ENCODE results near the gene FAM151B. TPM values are rescaled to one million over a fixed set of nuclear protein-coding genes. Genes with fewer than 3 reads are reported as not detected.
"Not testable (repeated sequence)": the region's sequence is repeated elsewhere in the genome, so short reads cannot be mapped to it uniquely, and the experiment has no call there.

Gene FAM151B
- total RNA-seq, 6 experiments from 2014 or later: 2.0 to 2.7 (median 2.5) TPM

DNA sequence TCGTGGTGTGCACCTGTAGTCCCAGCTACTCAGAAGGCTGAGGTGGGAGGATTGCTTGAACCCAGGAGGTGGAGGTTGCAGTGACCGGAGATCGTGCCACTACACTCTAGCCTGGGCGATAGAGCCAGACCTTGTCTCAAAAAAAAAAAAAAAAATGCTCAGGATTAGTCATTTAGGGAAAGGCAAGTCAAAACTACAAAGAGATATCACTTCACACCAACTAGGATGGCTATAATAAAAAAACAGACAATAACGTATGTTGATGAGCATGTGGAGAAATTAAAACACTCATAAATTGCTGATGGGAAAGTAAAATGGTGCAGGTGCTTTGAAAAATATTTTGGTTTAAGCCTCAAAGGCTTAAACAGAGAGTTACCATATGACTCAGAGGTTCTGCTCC lies 88.5 kb downstream of the FAM151B start:
- Mint-ChIP-seq H3K4me1 (ENCODE audit: low read depth) (peaks cover 3% of the 10 kb centered on the region; the same call in 1 of the 2 replicates), H3K36me3 (ENCODE audit: low read depth) (no peaks in the 10 kb centered on the region), H3K27ac (no peak overlapping the region), H3K9me3 (no peaks in the 10 kb centered on the region), H3K4me3 (no peak overlapping the region), H3K27me3 (ENCODE audit: insufficient read depth) (peaks cover 27% of the 10 kb centered on the region)
- no peak for DNase-seq
- TF ChIP-seq, protein P1, sequence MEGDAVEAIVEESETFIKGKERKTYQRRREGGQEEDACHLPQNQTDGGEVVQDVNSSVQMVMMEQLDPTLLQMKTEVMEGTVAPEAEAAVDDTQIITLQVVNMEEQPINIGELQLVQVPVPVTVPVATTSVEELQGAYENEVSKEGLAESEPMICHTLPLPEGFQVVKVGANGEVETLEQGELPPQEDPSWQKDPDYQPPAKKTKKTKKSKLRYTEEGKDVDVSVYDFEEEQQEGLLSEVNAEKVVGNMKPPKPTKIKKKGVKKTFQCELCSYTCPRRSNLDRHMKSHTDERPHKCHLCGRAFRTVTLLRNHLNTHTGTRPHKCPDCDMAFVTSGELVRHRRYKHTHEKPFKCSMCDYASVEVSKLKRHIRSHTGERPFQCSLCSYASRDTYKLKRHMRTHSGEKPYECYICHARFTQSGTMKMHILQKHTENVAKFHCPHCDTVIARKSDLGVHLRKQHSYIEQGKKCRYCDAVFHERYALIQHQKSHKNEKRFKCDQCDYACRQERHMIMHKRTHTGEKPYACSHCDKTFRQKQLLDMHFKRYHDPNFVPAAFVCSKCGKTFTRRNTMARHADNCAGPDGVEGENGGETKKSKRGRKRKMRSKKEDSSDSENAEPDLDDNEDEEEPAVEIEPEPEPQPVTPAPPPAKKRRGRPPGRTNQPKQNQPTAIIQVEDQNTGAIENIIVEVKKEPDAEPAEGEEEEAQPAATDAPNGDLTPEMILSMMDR (IDR thresholded peaks at IDR 0.05): no peak

DNA sequence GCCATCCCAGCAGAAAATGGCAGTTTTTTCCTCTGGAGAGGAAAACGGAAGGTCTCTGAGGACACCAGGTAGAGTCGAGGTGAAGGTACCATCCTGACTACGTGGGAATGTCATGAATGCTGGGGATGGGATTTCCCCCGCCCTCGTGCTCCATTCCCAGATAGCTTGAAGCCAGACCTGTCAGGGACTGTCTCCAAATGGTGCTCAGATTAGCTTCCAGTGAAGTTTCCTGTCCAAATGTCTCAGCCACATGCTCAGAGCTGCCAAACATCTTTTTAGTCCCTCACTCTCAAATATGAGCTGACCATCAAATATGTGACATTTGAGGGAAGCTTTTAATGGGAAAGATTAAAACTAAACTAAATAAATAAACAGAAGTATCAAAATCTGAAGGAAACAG lies 89.8 kb downstream of the FAM151B start:
- no peaks in the 10 kb centered on the region for H3K36me3 Mint-ChIP-seq (ENCODE audit: low read depth)
- DNase-seq: no peak
- no peaks in the 10 kb centered on the region for H3K9me3 Mint-ChIP-seq
- TF ChIP-seq, protein P1 (IDR thresholded peaks at IDR 0.05): no peak
- H3K4me3 Mint-ChIP-seq: no peak overlapping the region
- H3K27me3 Mint-ChIP-seq (ENCODE audit: insufficient read depth): peaks cover 22% of the 10 kb centered on the region
- no peak overlapping the region for H3K27ac Mint-ChIP-seq
- H3K4me1 Mint-ChIP-seq (ENCODE audit: low read depth): no peaks in the 10 kb centered on the region; the same call in 1 of the 2 replicates

DNA sequence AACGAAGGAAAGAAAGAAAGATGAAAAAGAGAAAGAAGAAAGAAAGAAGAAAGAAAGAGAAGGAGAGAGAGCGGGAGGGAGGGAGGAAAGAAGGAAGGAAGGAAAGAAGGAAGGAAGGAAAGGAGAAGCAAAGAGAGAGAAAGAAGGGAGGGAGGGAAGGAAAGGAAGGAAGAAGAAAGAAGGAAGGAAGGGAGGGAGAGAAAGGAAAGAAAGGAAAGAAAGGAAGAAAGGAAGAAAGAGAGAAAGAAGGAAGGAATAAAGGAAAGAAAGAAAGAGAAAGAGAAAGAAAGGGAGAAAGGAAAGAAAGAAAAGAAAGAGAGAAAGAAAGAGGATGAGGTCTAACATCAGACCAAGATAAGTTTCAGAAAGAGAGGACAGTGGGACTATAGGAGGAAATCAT lies 91.2 kb downstream of the FAM151B start:
- no peaks in the 10 kb centered on the region for H3K9me3 Mint-ChIP-seq

DNA sequence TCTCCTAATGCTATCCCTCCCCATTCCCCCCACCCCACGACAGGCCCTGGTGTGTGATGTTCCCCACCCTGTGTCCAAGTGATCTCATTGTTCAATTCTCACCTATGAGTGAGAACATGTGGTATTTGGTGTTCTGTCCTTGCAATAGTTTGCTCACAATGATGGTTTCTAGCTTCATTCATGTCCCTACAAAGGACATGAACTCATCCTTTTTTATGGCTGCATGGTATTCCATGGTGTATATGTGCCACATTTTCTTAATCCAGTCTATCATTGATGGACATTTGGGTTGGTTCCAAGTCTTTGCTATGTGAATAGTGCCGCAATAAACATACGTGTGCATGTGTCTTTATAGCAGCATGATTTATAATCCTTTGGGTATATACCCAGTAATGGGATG lies 92.4 kb downstream of the FAM151B start:
- not testable (repeated sequence) for H3K4me1 Mint-ChIP-seq (ENCODE audit: low read depth); H3K9me3 Mint-ChIP-seq; H3K27ac Mint-ChIP-seq; H3K4me3 Mint-ChIP-seq; DNase-seq; H3K36me3 Mint-ChIP-seq (ENCODE audit: low read depth)
- peaks cover 17% of the 10 kb centered on the region for H3K27me3 Mint-ChIP-seq (ENCODE audit: insufficient read depth)

More for the DNA sequence above, 91.2 kb downstream of the FAM151B start:
- H3K27me3 Mint-ChIP-seq (ENCODE audit: insufficient read depth): peaks cover 19% of the 10 kb centered on the region
- H3K4me3 Mint-ChIP-seq: no peak overlapping the region
- no peaks in the 10 kb centered on the region for H3K36me3 Mint-ChIP-seq (ENCODE audit: low read depth)
- DNase-seq: no peak
- no peak overlapping the region for H3K27ac Mint-ChIP-seq
- H3K4me1 Mint-ChIP-seq (ENCODE audit: low read depth): no peaks in the 10 kb centered on the region; the same call in 1 of the 2 replicates
- TF ChIP-seq, protein P1 (IDR thresholded peaks at IDR 0.05): no peak

DNA sequence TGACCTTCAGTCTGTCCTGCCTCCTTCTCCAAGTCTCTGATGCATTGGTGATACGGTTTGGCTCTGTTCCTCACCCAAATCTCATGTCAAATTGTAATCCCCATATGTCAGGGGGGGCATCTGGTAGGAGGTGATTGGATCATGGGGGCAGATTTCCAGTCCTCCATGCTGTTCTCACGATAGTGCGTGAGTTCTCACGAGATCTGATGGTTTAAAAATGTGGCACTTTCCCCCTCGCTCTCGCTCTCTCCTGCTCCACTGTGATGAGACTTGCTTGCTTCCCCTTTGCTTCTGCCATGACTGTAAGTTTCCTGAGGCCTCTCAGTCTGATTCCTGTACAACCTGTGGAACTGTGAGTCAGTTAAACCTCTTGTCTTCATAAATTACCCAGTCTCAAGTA lies 96.9 kb downstream of the FAM151B start:
- Mint-ChIP-seq H3K27me3 (ENCODE audit: insufficient read depth) (no peaks in the 10 kb centered on the region; the same call in 1 of the 2 replicates), H3K4me1 (ENCODE audit: low read depth) (no peaks in the 10 kb centered on the region; the same call in 1 of the 2 replicates), H3K27ac (no peak overlapping the region), H3K36me3 (ENCODE audit: low read depth) (no peaks in the 10 kb centered on the region), H3K4me3 (no peak overlapping the region), H3K9me3 (no peaks in the 10 kb centered on the region)
- DNase-seq: no peak
- TF ChIP-seq, protein P1 (IDR thresholded peaks at IDR 0.05): no peak

DNA sequence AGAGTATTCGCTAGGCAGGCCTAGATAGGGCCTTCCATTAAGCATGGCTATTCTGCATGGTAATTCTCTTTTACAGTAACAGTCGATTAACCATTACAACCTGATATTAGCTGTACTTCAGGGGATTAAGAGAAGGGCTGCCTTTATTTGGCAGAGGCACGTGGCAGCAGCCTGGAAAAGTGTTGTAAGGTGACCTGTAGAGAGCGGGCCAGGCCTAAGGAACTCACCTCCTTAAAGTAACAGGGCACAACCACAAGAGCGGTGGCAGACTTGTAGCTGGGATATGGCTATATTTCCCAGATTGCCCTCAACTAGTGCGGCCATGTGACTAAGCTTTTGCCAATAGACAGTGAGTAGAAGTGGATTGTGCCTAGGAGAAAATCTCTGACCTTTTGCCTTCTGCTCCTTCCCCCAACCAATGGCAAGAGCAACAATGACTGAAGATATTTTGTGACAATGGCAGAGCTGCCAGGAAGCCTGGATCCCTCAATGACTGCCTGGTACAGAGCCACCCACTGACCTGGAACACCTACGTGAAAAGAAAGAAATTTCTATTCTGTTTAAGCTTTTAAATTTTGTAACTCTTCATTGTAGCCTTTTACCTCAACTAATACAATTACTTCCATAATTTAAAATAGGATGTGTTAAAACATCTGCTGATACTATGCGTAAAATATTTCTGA lies 101.1 kb downstream of the FAM151B start:
- no peak for DNase-seq
- no peak overlapping the region for H3K4me3 Mint-ChIP-seq
- H3K27ac Mint-ChIP-seq: no peak overlapping the region
- peaks cover 5% of the 10 kb centered on the region for H3K27me3 Mint-ChIP-seq (ENCODE audit: insufficient read depth)
- TF ChIP-seq, protein P1 (IDR thresholded peaks at IDR 0.05): no peak
- H3K4me1 Mint-ChIP-seq (ENCODE audit: low read depth): peaks cover 6% of the 10 kb centered on the region; the same call in 1 of the 2 replicates
- H3K9me3 Mint-ChIP-seq: no peaks in the 10 kb centered on the region
- H3K36me3 Mint-ChIP-seq (ENCODE audit: low read depth): no peaks in the 10 kb centered on the region
